Fibroblast of lung (primary cell): ENCODE measurements around the gene LRRK1.

Experiments
- EZH2 ChIP-seq: IDR thresholded peaks from 2 replicates; pipeline ENCODE4 v1.5.1; 2012; ENCODE audit warnings: low read length, control low read depth, mild to moderate bottlenecking; ENCODE audit errors: missing control alignments
- TF ChIP-seq, protein P1 (sequence below), 2 donors: IDR thresholded peaks in 1 of 2; conservative IDR thresholded peaks in 1 of 2; 1 replicate in 1 of 2; 2 replicates in 1 of 2; pipeline ENCODE4 v1.5.1; 2011 to 2012; ENCODE audit warnings: low read length in 2 of 2, control low read depth in 1 of 2, inconsistent platforms in 1 of 2, low read depth in 1 of 2, mild to moderate bottlenecking in 1 of 2

- TF ChIP-seq, protein P1, sequence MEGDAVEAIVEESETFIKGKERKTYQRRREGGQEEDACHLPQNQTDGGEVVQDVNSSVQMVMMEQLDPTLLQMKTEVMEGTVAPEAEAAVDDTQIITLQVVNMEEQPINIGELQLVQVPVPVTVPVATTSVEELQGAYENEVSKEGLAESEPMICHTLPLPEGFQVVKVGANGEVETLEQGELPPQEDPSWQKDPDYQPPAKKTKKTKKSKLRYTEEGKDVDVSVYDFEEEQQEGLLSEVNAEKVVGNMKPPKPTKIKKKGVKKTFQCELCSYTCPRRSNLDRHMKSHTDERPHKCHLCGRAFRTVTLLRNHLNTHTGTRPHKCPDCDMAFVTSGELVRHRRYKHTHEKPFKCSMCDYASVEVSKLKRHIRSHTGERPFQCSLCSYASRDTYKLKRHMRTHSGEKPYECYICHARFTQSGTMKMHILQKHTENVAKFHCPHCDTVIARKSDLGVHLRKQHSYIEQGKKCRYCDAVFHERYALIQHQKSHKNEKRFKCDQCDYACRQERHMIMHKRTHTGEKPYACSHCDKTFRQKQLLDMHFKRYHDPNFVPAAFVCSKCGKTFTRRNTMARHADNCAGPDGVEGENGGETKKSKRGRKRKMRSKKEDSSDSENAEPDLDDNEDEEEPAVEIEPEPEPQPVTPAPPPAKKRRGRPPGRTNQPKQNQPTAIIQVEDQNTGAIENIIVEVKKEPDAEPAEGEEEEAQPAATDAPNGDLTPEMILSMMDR (conservative IDR thresholded peaks at IDR 0.05 in 1 of 2, IDR thresholded peaks at IDR 0.05 in 1 of 2; ENCODE audit: low read depth in 1 of 2, low read length in 2 of 2) = no peak
- TF ChIP-seq EZH2 = no peak
Measured at GRCh38 chr15:100890850-100891249, 28.3 kb upstream of the LRRK1 start.
